Suprapubic skin (tissue), 4 donors: ENCODE results near the gene ABI3BP.

Experiments used
- CTCF ChIP-seq, 2 donors: fragments of 200-600 bp in 1 of 2; fragments of 450-650 bp in 1 of 2; sonication (generic) in 1 of 2; IDR thresholded peaks; one replicate each; pipeline ENCODE4 v1.5.1; 2016 to 2019; ENCODE audit warnings: antibody characterized with exemption in 2 of 2, mild to moderate bottlenecking in 1 of 2, moderate library complexity in 1 of 2
- EP300 ChIP-seq: sonication (generic); formaldehyde crosslinking; IDR thresholded peaks from one replicate; pipeline ENCODE4 v1.6.1; 2017; ENCODE audit warnings: antibody characterized with exemption
- POLR2A ChIP-seq, 2 donors: fragments of 450-650 bp; IDR thresholded peaks; one replicate each; pipeline ENCODE4 v1.6.1; 2017; ENCODE audit warnings: antibody characterized with exemption in 2 of 2, mild to moderate bottlenecking in 2 of 2, moderate library complexity in 2 of 2
- POLR2AphosphoS5 ChIP-seq, 3 donors: sonication (generic); formaldehyde crosslinking; IDR thresholded peaks; one replicate each; pipeline ENCODE4 v1.6.1; 2017; ENCODE audit warnings: antibody characterized with exemption in 3 of 3

DNA sequence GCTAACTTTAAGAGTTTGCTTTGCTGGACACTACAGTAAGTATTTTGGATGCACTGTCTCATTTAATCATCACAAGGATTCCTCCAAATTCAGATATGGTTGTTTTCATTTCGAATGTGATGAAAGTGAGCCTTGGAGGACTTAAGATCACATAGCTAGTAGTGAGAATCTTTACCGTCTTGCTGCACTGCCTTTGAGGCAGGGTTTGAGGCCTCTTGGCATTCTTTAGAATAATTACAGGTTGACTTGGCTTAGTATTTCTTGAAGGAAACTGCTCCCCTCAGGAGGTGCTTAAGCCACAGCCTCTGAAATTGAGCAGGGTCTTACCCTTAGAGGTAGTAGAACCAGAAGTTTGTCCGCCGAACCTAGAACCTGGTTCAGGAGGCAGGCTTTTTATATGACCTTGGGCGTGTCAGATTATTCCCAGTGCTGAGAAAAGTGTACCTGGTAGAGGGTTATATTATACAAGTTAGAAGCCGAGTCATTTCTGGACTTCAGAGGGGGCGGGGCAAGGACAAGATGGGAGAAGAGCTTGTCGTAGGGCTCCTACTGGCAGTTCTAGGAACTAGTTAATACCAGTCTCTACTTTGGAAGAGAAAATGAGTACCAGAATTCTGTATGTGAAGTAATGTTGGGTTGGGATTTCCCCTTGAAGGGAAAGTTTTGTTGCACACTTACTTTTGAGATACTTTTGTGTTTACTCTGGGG is 282.8 kb downstream of the ABI3BP start:
- no peak for TF ChIP-seq POLR2A (IDR thresholded peaks at IDR 0.05)
- peak; percentile 5 to 25 for TF ChIP-seq CTCF (IDR thresholded peaks at IDR 0.05)
- no peak for TF ChIP-seq POLR2AphosphoS5 (IDR thresholded peaks at IDR 0.05)
- no peak for TF ChIP-seq EP300
